Neural progenitor cell (in vitro differentiated cells): ENCODE results near the gene GATA5.

Source experiments
- EZH2 ChIP-seq: fragments of 200-600 bp; sonication (generic); IDR thresholded peaks from 2 replicates; pipeline ENCODE4 v1.6.1; 2017; ENCODE audit warnings: antibody characterized with exemption, mild to moderate bottlenecking, moderate library complexity
- EZH2phosphoT487 ChIP-seq: fragments of 200-600 bp; sonication (generic); IDR thresholded peaks from 2 replicates; pipeline ENCODE4 v1.6.1; 2017; ENCODE audit warnings: antibody characterized with exemption
- TF ChIP-seq, protein P1 (sequence below): fragments of 200-600 bp; sonication (generic); IDR thresholded peaks from 2 replicates; pipeline ENCODE4 v1.5.1; 2017; ENCODE audit warnings: antibody characterized with exemption, mild to moderate bottlenecking

DNA sequence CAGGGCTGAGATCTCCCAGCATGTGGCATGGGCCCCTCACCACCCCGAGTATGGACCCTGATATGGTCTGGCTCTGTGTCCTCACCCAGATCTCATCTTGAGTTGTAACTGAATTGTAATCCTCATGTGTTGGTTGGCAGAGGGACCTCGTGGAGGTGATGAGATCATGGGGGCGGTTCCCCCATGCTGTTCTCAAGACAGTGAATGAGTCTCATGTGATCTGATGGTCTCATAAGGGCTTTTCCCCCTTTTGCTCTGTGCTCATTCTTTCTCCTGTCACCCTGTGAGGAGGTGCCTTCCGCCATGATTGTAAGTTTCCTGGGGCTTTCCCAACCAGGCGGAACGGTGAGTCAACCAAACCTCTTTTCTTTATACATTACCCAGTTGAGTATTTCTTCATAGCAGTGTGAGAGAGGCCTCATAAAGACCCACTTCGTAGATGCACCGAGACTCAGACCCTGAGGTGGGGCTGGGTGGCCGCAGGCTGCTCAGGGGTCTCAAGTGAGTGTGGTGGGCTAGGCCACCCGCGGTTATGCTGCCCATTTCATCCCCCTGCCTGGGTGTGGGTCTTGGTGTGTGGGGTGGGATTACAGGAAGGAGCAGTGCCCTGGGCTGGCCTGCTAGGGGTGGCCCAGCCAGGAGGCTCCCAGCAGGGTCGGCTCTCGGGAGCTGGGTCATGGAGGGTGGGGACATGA lies 26.2 kb upstream of the GATA5 start:
- TF ChIP-seq, protein P1, sequence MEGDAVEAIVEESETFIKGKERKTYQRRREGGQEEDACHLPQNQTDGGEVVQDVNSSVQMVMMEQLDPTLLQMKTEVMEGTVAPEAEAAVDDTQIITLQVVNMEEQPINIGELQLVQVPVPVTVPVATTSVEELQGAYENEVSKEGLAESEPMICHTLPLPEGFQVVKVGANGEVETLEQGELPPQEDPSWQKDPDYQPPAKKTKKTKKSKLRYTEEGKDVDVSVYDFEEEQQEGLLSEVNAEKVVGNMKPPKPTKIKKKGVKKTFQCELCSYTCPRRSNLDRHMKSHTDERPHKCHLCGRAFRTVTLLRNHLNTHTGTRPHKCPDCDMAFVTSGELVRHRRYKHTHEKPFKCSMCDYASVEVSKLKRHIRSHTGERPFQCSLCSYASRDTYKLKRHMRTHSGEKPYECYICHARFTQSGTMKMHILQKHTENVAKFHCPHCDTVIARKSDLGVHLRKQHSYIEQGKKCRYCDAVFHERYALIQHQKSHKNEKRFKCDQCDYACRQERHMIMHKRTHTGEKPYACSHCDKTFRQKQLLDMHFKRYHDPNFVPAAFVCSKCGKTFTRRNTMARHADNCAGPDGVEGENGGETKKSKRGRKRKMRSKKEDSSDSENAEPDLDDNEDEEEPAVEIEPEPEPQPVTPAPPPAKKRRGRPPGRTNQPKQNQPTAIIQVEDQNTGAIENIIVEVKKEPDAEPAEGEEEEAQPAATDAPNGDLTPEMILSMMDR = no peak
- TF ChIP-seq EZH2 (no peak), EZH2phosphoT487 (no peak)
